ACC112 (cell line): ENCODE measurements around the gene NTRK2.

Experiments used
- H2AFZ ChIP-seq: fragments of 200-600 bp; sonication (generic); one replicate; pipeline ENCODE4 v1.6.0; 2017; ENCODE audit warnings: antibody characterized with exemption, low read length; ENCODE audit not compliant: unreplicated experiment
- H3K27ac ChIP-seq: fragments of 200-600 bp; sonication (generic); 2 replicates; pipeline ENCODE4 v1.5.1; 2014; ENCODE audit warnings: low read depth, mild to moderate bottlenecking, antibody characterized with exemption, low read length, moderate library complexity
- H3K27me3 ChIP-seq: fragments of 200-600 bp; sonication (generic); 2 replicates; pipeline ENCODE4 v1.6.1; 2014; ENCODE audit warnings: mild to moderate bottlenecking, antibody characterized with exemption, low read length, moderate library complexity, mixed read lengths; ENCODE audit not compliant: insufficient read depth
- H3K36me3 ChIP-seq: fragments of 200-600 bp; sonication (generic); 2 replicates; pipeline ENCODE4 v1.6.1; 2016; ENCODE audit warnings: mild to moderate bottlenecking, antibody characterized with exemption, low read length, moderate library complexity, mixed read lengths; ENCODE audit not compliant: insufficient read depth
- H3K4me1 ChIP-seq: fragments of 200-600 bp; sonication (generic); one replicate; pipeline ENCODE4 v1.6.1; 2016; ENCODE audit warnings: low read length, mixed read lengths; ENCODE audit not compliant: insufficient read depth, unreplicated experiment, control insufficient read depth
- H3K4me3 ChIP-seq: fragments of 200-600 bp; sonication (generic); 2 replicates; pipeline ENCODE4 v1.5.1; 2014; ENCODE audit warnings: mild to moderate bottlenecking, low read depth, low read length
- H3K79me2 ChIP-seq: fragments of 200-600 bp; sonication (generic); one replicate; pipeline ENCODE4 v1.6.0; 2016; ENCODE audit warnings: low read length; ENCODE audit not compliant: control insufficient read depth, unreplicated experiment, insufficient read depth

NTRK2 gene

DNA sequence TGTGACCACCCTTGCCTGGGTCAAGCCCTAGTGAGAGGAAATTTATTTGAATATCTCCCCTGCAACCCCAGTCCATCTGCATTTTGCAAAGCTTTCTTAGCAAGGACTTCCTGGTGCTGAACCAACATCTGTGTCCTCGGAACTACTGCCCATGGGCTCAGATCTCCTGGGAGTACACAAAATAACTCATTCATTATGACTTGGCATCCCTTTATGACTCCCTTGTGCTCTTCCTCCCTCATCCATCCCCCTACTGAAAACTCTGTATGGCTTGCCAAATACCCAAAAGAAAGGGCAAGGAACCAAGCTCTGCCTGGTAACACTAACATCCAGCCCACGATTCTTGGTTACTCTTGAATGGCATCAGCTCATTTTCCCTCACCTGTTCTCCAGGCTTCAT is 368.5 kb downstream of the NTRK2 start:
- no peak overlapping the region for H2AFZ ChIP-seq
- no peaks in the 10 kb centered on the region for H3K79me2 ChIP-seq
- no peaks in the 10 kb centered on the region for H3K36me3 ChIP-seq
- H3K27ac ChIP-seq: no peak overlapping the region
- H3K27me3 ChIP-seq: no peaks in the 10 kb centered on the region
- H3K4me1 ChIP-seq: no peaks in the 10 kb centered on the region
- H3K4me3 ChIP-seq: no peak overlapping the region

DNA sequence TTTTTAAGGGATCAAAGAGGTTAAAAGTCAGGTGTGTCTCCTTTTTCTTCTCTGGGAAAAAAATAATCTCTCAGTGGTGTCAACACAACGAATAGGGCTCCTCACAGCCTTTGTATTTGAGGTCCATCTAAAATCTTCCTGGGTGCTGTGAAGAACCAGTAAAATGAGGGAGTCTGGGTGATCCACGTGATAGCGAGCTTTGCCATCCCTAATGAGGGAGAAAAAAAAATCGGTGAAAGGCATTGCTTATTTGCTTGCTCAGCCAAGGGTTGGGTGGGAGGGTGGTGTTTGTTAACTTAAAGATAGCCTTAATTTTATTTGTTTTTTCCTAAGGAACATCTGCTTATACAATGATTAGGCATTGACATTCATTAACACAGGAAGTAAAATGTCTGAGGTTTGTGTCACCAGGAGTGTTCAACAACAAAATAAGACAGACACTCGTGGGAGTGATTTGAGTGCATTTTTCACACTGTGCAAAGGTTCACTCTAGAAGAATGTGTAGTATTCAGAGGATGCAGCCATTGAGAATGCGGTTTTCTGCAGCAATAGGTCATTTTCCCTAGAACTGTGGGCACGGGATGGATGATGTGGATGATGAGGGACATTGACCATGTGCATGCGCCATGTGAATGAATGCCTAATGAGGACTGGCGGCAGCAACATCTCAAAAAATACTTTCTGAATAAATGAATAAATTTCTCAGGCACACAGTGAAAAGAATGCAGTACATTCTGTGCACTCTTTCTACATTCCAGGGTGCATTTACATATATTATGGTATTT is 369.5 kb downstream of the NTRK2 start:
- no peak overlapping the region for H3K4me3 ChIP-seq
- H3K79me2 ChIP-seq: no peaks in the 10 kb centered on the region
- H3K27me3 ChIP-seq: no peaks in the 10 kb centered on the region
- no peaks in the 10 kb centered on the region for H3K4me1 ChIP-seq
- no peaks in the 10 kb centered on the region for H3K36me3 ChIP-seq
- H3K27ac ChIP-seq: no peak overlapping the region
- H2AFZ ChIP-seq: no peak overlapping the region

DNA sequence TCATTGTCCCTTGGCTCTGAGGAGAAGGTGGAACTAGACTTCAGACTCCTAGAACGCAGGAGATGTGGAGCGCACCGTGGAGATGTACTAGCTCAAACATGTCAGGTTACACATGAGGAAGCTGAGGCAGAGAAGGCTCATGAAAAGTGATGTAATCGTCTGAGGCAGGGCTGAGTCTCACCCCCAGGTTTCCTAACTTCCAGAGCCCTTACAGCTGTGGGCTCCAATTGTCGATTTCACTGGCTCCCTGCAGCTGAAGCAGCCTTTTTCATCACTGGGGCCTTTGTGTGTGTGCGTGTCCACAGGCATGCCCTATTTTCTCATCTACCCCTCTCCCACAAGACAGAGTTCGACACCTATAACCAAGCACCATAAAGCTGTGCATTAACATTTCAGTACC is 370.6 kb downstream of the NTRK2 start:
- H3K36me3 ChIP-seq: no peaks in the 10 kb centered on the region
- H3K4me3 ChIP-seq: no peak overlapping the region
- H3K27ac ChIP-seq: no peak overlapping the region
- no peaks in the 10 kb centered on the region for H3K27me3 ChIP-seq
- no peak overlapping the region for H2AFZ ChIP-seq
- no peaks in the 10 kb centered on the region for H3K79me2 ChIP-seq
- no peaks in the 10 kb centered on the region for H3K4me1 ChIP-seq

DNA sequence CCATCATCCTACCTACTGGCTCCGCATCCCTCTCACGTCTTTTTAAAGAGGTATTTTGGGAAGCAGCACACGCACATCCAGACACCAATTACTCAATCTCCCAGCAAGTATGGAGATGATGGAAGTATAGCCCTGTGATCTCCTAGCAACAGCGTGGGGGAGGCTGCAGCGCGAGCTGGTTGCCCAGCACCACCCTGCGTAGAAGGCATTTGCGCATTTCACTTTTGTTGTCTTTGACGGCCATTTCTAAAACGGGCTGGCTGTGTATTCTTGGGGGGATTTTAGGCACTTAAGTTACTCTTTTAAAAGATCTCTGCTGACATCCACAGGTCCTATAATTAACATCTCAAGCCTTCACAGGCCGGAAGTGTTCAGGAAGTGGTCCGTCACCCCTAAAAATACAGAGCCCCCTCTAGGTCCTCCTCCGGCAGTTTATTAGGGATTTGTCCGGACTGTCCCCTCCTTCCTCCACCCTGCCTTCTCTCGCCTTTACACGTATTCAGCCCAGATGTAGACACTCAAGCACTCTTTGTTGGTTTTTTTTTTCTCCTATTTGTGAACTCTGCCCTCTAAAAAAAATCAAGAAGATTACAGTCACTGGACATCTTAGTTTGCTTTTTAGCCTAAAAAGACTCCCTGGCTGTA is 371.4 kb downstream of the NTRK2 start:
- Histone ChIP-seq H3K36me3 (no peaks in the 10 kb centered on the region), H2AFZ (no peak overlapping the region), H3K27ac (no peak overlapping the region), H3K27me3 (no peaks in the 10 kb centered on the region), H3K4me1 (no peaks in the 10 kb centered on the region), H3K79me2 (no peaks in the 10 kb centered on the region), H3K4me3 (no peak overlapping the region)

DNA sequence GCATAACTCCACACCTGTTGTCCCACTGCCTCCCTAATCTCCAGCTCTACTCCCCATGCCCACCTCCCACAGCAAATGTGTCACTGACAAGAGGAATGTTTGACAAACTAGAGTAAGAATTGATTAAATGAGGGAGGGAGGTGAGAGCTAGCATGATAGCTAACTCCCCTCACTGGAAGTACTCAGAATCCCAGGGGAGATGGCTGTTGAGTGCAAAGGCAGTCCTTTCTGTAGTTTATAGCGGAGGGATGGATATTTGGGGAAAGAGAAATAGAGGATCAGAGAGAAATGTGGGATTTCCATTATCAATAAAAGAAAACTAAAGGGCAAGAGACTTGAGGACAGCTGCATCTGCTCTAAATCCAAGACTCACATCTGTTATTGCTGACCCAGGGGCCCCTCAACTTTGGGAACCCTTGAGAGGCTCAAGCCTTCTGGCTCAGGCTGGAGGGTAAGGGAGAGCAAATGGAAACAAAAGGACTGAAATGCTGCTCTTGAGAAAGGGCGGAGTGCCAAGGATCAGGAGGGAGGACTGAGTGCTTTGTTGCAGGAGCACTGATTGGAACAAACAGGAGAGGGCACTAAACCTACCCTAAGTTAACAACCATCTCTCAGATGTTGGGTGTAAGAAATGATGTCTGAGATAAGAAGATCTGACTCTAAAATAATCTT is 372.1 kb downstream of the NTRK2 start:
- no peak overlapping the region for H3K4me3 ChIP-seq
- no peaks in the 10 kb centered on the region for H3K27me3 ChIP-seq
- H3K4me1 ChIP-seq: no peaks in the 10 kb centered on the region
- H3K27ac ChIP-seq: no peak overlapping the region
- H2AFZ ChIP-seq: no peak overlapping the region
- H3K79me2 ChIP-seq: no peaks in the 10 kb centered on the region
- H3K36me3 ChIP-seq: no peaks in the 10 kb centered on the region

DNA sequence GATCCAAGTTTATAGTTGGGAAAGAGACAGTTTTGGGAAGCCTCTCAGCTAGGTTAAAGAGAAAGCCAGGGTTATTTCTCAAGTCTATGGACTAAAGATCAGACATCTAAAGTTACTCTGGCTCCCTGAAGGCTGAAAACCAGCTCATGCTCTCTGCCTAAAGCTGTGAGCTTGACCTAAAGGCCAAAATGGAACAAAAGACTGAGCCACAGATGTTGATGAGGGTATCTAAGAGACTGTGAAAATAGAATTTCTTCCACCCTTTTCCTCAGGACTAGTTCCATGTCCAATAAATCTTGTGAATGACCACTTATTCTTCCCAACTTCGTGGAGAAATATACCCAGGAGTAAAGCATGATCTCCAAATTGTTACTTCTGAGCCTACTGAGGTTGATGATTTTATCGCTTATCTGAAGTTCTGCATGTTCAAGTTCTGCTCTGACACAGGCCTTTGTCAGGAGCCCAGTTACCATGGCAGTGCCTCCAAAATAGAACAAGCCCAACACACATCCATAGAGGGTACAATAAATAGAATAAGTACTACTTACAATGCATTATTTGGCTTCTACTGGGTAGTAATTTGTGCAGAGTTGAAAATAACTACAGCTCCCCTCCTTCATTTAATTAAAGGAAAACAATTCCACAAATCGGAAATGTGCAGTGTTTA is 373.6 kb downstream of the NTRK2 start:
- H3K79me2 ChIP-seq: no peaks in the 10 kb centered on the region

DNA sequence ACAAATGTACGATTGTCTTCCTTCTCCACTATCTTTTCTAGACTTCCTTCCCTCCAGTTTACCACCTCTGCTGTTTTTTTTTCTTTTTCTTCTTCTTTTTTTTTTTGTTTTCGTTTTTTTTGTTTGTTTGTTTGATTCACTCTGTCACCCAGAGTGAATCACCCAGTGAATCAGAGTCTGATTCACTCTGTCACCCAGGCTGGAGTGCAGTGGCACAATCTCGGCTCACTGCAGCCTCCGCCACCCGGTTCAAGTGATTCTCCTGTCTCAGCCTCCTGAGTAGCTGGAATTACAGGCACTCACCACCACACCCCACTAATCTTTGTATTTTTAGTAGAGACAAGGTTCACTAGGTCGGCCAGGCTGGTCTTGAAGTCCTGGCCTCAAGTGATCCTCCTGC is 375.7 kb downstream of the NTRK2 start:
- H3K4me1 ChIP-seq: no peaks in the 10 kb centered on the region
- H3K79me2 ChIP-seq: no peaks in the 10 kb centered on the region
- H3K4me3 ChIP-seq: no peak overlapping the region
- no peaks in the 10 kb centered on the region for H3K36me3 ChIP-seq
- no peak overlapping the region for H2AFZ ChIP-seq
- no peak overlapping the region for H3K27ac ChIP-seq
- no peaks in the 10 kb centered on the region for H3K27me3 ChIP-seq

More for the DNA sequence above, 373.6 kb downstream of the NTRK2 start:
- Histone ChIP-seq H3K4me3 (no peak overlapping the region), H3K27ac (no peak overlapping the region), H3K4me1 (no peaks in the 10 kb centered on the region), H3K36me3 (no peaks in the 10 kb centered on the region), H2AFZ (no peak overlapping the region), H3K27me3 (no peaks in the 10 kb centered on the region)

DNA sequence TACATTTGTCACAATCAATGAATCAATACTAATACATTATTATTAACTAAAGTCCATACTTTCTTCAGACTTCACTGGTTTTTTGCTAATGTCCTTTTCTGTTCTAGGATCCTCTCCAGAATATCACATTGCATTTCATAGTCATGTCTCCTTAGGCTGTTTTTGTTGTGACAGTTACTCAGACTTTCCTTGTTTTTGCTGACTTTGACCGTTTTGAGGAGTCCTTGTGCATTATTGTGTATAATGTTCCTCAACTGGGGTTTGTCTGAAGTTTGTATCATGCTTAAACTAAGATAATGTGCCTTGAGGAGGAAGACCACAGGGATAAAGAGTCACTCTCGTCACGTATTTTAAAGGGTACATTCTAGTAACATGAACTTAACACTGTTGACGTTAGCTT is 376.9 kb downstream of the NTRK2 start:
- H3K36me3 ChIP-seq: no peaks in the 10 kb centered on the region
- H3K4me1 ChIP-seq: no peaks in the 10 kb centered on the region
- no peak overlapping the region for H3K4me3 ChIP-seq
- H3K27ac ChIP-seq: no peak overlapping the region
- no peaks in the 10 kb centered on the region for H3K27me3 ChIP-seq
- no peak overlapping the region for H2AFZ ChIP-seq
- H3K79me2 ChIP-seq: no peaks in the 10 kb centered on the region

DNA sequence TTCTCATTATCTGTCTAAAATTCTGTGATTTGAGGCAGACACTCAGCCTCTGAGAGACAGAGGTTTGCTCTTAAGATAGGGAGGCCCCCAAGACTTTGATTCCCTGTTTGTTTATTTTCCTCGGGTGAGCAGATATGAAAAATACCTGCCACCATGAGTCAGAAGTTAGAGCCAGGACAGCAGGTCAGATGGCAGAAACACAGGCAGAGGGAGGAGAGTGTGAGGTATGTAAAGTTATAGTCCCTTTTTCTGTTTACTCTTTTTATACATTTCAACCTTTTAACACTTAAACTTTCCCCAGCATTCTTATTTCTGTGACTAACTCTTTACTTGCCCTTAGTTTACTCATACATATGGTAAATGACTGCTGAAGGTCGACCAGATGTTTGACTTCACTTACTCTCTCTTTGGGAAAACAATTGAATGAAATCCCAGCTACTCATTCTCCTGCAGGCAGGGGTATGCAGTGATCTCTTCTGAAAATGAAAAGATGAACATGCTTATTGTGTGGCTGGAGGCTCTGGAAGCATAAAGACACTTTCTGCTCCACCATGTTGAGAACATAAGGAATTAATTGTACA is 383.8 kb downstream of the NTRK2 start:
- Histone ChIP-seq H2AFZ (no peak overlapping the region), H3K36me3 (no peaks in the 10 kb centered on the region)

DNA sequence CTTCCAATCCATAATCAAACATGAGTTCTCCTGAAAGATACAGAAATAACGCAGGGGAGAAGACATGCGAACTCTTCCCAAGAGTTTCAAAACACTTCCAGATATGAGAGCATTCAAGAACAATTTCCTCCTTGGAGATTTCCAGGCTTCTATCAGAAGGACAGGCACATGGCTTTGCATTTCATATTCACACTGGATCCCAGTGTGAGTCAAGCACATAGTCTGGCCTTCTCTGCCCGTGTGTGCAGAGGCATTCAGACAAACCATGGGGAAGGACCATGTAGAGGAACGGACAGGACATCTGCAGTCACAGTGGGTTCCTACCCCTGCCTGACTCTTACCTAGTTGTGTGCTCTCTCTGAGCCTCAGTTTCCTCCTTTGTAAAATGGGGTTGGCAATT is 384.5 kb downstream of the NTRK2 start:
- no peak overlapping the region for H2AFZ ChIP-seq
- no peaks in the 10 kb centered on the region for H3K36me3 ChIP-seq
- H3K4me1 ChIP-seq: no peaks in the 10 kb centered on the region
- no peaks in the 10 kb centered on the region for H3K79me2 ChIP-seq
- H3K27ac ChIP-seq: no peak overlapping the region
- H3K4me3 ChIP-seq: no peak overlapping the region
- no peaks in the 10 kb centered on the region for H3K27me3 ChIP-seq

More for the DNA sequence above, 383.8 kb downstream of the NTRK2 start:
- Histone ChIP-seq H3K4me3 (no peak overlapping the region), H3K4me1 (no peaks in the 10 kb centered on the region), H3K27ac (no peak overlapping the region), H3K79me2 (no peaks in the 10 kb centered on the region), H3K27me3 (no peaks in the 10 kb centered on the region)
